Measurements from ENCODE around the gene THOC2.
"Not testable (repeated sequence)": the region's sequence is repeated elsewhere in the genome, so short reads cannot be mapped to it uniquely, and the experiment has no call there.

Gene THOC2

GRCh38 chrX:123732670-123733363, at the start of gene THOC2:
Gene THOC2 (minus strand): TSS chrX:123733052. CDS start chrX:123733022, 30 bp downstream.
- peak; percentile 90 to 92 (median 91) for DNase-seq

DNA sequence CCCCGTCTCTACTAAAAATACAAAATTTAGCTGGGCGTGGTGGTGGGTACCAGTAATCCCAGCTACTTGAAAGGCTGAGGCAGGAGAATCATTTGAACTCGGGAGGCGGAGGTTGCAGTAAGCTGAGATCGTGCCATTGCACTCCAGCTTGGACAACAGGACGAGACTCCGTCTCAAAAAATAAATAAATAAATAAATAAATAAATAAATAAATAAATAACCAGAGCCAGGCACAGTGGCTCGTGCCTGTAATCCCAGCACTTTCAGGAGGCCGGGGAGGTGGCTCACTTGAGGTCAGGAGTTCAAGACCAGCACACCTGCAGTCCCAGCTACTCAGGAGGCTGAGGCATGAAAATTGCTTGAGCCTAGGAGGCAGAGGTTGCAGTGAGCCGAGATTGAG, 48.9 kb upstream of the THOC2 start:
- not testable (repeated sequence) for DNase-seq

GRCh38 chrX:123779908-123780396, 47.1 kb upstream of the THOC2 start:
- no peak for DNase-seq

GRCh38 chrX:123773258-123773988, 40.6 kb upstream of the THOC2 start:
- peak; percentile 21 to 48 (median 40) for DNase-seq

- DNase-seq = no peak
Observed at GRCh38 chrX:123771449-123772064, 38.7 kb upstream of the THOC2 start.

DNA sequence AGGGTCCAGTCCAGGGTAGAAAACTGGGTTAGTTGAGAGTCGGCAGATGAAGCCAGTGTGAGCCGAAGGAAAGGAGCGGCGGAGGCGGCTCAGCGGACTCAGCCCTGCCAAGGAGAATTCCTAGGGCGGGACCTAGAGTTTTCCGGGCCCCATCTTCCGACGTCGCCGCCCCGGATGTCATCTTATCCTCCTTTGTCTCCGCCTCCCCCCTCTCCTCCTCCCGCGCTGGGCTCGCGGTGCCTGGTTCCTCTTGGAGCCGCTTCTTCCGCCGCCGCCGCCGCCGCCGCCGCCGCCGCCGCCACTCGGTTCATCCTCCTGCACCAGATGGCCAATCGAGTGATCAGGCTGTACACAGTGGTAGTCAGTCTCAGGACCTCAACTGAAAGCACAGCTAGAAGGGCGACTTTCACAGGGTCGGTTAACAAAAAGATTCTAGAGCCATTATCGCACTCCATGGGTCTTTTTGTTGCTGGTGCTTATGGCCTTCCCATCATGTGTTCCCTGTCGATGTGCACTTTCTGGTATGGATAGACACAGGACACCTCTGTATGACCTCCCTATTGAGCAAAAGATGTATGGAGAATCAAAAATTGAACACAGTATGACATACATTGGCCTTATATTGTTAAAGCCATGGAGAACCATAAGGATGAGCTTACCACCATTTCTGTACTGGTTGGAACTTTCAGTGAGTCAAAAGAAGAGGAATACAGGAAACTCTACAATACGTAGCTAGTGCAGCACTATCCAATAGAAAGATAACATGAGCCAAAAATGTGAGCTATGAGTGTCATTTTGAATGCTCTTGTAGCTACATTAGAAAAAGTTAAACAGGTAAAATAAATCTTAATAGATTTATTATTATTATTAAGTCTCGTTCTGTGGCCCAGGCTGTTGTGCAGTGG, 32.4 kb upstream of the THOC2 start:
- DNase-seq = peak; percentile 87 to 91 (median 88)

GRCh38 chrX:123759849-123760248, 27.0 kb upstream of the THOC2 start:
- not testable (repeated sequence) for DNase-seq

DNA sequence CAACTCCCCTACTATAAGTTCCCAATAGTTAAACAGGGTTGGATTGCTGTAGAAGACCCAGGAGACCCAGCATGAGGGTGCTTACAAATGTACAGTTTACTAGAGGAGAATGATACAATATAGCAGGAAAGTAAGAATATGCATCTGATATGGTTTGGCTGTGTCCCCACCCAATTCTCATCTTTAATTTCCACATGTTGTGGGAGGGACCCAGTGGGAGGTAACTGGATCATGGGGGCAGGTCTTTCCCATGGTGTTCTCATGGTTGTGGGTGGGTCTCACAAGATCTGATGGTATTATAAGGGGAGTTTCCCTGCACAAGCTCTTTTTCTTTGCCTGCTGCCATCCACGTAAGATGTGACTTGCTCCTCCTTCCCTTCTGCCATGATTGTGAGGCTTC, 24.9 kb upstream of the THOC2 start:
- DNase-seq = peak in 1 of 3 donors; percentile 2

- DNase-seq = no peak
Observed at GRCh38 chrX:123756320-123756719, 23.5 kb upstream of the THOC2 start.

DNA sequence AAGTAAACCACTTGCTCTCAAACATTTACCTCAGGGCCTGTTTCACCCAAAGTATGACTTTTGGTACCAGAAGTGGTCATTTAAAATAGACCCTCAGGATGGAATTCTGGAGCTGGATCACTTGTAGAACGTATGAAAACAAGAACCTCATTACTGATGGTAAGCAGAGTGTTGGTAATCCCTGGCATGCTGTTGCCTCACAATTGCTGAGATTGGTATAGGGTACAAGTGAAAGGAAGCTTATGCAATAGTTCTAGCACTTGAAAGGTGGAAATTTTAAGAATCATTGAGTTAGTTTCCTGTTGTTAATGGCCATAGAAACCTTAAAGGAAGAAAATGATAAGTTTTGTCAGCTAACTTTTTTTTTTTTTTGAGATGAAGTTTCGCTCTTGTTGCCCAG, 22.3 kb upstream of the THOC2 start:
- DNase-seq = no peak

GRCh38 chrX:123753656-123754350, 21.0 kb upstream of the THOC2 start:
- no peak for DNase-seq

- no peak for DNase-seq
Observed at GRCh38 chrX:123749643-123750042, 16.8 kb upstream of the THOC2 start.

DNA sequence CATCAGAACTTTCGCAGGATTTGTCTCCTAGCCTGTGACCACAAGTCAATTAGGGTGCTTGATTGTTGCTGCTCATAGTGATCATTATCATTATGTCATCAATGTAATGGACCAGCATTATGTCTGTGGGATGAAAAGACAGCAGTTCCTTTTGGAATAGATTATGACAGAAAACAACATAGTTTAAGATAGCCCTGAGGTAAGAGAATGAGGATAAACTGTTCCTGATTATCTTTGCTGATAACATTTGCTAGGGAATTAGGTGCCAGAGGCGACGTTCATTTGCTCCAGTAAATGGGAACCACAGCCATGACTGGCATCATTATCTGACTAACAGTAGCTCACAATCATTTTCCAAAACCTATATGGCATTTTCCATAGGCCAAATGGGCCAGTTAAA, 12.7 kb upstream of the THOC2 start:
- no peak for DNase-seq

GRCh38 chrX:123743312-123743711, 10.5 kb upstream of the THOC2 start:
- no peak for DNase-seq

DNA sequence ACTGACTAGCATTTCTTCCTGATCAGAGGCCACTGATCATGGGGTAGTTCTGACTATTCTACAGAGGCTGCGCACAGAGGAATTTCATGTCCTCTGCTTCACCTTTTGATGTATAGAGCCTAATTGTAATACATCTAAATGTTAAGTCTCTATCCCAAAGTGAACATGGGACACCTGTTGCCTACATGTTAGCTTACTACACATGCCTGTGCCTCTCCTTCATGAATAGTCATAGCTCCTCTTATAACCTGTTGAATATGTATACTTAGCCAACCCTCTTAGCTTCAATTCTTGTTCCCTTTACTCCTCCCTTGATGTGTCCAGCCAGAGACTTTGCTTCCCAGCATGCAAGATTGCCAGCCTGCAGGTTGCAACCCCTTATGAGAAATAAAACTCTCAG, 9.6 kb upstream of the THOC2 start:
- DNase-seq = no peak

DNA sequence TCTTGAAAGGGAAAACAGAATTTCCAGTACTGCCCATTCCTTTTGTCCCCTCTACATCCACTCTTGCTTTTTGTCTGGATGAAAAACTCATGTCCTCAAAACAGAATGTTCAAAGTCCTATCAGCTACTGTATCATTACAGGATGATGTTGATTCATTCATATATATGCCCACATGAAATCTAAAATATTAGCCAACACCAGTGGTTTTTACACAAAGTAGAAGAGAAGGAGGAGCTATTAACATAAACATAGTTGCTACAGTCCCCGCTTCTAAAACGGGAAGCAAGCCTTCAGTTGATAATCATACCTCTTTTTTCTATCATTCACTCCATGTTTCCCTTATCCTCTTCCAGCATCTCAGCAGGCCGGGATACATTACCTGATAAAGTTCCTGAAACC, 7.7 kb upstream of the THOC2 start:
- DNase-seq = peak in 2 of 3 donors; percentile 30 to 40

- DNase-seq = no peak
Observed at GRCh38 chrX:123740006-123740405, 7.2 kb upstream of the THOC2 start.

- DNase-seq = no peak
Observed at GRCh38 chrX:123739474-123739873, 6.6 kb upstream of the THOC2 start.

DNA sequence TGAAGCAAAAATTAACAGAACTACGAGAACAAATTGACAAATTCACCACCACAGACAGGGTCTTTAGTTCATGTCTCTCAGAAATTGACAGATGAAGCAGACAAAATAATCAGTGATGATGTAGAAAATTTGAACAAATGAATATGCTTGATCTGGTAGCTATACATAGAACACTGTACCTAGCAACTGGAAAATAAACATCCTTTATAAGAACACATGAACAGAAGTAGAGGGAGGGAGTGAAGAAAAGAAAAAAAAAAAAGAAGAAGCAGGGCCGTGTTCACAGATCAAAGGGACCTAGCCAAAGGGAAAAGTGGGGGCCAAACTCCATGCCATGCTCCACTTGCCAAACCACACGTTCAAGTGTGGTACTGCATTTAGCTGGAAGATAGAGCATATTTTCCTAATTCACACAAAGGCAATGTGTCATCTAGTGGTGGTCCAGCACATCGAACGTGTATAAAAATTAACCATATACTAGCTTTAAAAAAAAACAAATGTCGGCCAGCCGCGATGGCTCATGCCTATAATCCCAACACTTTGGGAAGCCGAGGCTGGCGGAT, 5.6 kb upstream of the THOC2 start:
- no peak for DNase-seq

DNA sequence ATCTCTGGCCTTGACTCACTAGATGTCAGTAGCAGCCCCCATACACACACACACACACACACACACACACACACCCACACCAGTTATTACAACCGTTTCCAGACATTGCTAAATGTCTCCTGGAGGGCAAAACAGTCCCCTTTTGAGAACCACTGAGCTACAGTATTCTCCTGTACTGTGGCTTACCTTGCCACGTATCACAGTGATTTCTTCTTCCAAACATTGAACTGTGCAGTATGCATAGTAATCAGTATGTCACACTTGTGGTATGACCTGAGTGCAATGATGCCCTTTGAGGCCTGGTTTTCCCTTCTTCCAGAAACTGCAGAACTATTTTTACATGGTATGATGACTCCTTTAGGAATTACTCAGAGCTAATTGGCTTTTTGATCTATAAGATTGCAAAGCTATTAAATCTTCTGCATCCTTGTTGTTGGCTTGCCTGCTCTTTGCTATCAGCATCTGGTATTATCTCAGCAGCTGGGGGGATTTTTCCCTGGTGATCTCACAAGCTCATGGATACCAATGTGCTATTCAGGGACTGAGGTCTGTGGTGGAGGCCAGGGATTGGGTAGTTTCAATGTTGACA, 3.6 kb upstream of the THOC2 start:
- DNase-seq = peak in 2 of 3 donors; percentile 32 to 36

GRCh38 chrX:123735137-123735536, 2.3 kb upstream of the THOC2 start:
- not testable (repeated sequence) for DNase-seq
